ENCODE data around the gene PLSCR2. TPM values are rescaled to one million over a fixed set of nuclear protein-coding genes. Genes with fewer than 3 reads are reported as not detected.
"Not testable (repeated sequence)": the region's sequence is repeated elsewhere in the genome, so short reads cannot be mapped to it uniquely, and the experiment has no call there.

PLSCR2 gene
- total RNA-seq, 1 experiment from 2014 or later = 0.54 TPM

- in situ Hi-C loops (cut with HindIII; ENCODE audit: low pct_unique_long_range_greater_than_20kb, low sequenced_read_pairs) = no loop called here
Measured at GRCh38 chr3:146414010-146414409, 55.4 kb downstream of the PLSCR2 start.

GRCh38 chr3:146412711-146413110 is 56.6 kb downstream of the PLSCR2 start:
- DNase-seq (ENCODE audit: low read depth, low spot score); H3K36me3 ChIP-seq (ENCODE audit: control insufficient read depth, insufficient read depth, low read length); ATAC-seq; H3K27ac ChIP-seq (ENCODE audit: low read length); POLR2A ChIA-PET; H3K4me1 ChIP-seq (ENCODE audit: control insufficient read depth, insufficient read depth, low read length); in situ Hi-C loops (cut with HindIII; ENCODE audit: low pct_unique_long_range_greater_than_20kb, low sequenced_read_pairs); H3K4me3 ChIP-seq (ENCODE audit: low read depth in 2 of 2, low read length in 2 of 2); H3K27me3 ChIP-seq (ENCODE audit: control insufficient read depth, insufficient read depth, low read length); CTCF ChIA-PET; intact Hi-C loops (cut with micrococcal nuclease; ENCODE audit: unreplicated experiment); BruUV-seq (replicated peaks): not testable (repeated sequence)
- peaks cover 15% of the 10 kb centered on the region; the same call in 1 of the 2 replicates for H3K9me3 ChIP-seq (ENCODE audit: control insufficient read depth, insufficient read depth, low read depth, low read length)

More at GRCh38 chr3:146414010-146414409, 55.4 kb downstream of the PLSCR2 start:
- no peak for DNase-seq (ENCODE audit: low read depth, low spot score)
- peaks cover 15% of the 10 kb centered on the region; the same call in 1 of the 2 replicates for H3K9me3 ChIP-seq (ENCODE audit: control insufficient read depth, insufficient read depth, low read depth, low read length)
- TF ChIP-seq POLR2AphosphoS5 (IDR thresholded peaks at IDR 0.05; ENCODE audit: low read depth, low read length) (no peak), CTCF (IDR thresholded peaks at IDR 0.05) (no peak), SIN3A (IDR thresholded peaks at IDR 0.05; ENCODE audit: borderline replicate concordance, insufficient read depth, low read depth, low read length) (no peak)
- no peaks in the 10 kb centered on the region for H3K36me3 ChIP-seq (ENCODE audit: control insufficient read depth, insufficient read depth, low read length)
- no peaks in the 10 kb centered on the region for H3K4me1 ChIP-seq (ENCODE audit: control insufficient read depth, insufficient read depth, low read length)
- intact Hi-C loops (cut with micrococcal nuclease; ENCODE audit: unreplicated experiment) = no loop called here
- no peak for ATAC-seq
- H3K27ac ChIP-seq (ENCODE audit: low read length) = no peak overlapping the region
- H3K4me3 ChIP-seq (ENCODE audit: low read depth in 2 of 2, low read length in 2 of 2) = no peak overlapping the region
- no TSS peak for BruUV-seq (replicated peaks)
- ChIA-PET POLR2A (no interaction called here), CTCF (no interaction called here)
- H3K27me3 ChIP-seq (ENCODE audit: control insufficient read depth, insufficient read depth, low read length) = no peaks in the 10 kb centered on the region

- intact Hi-C loops (cut with micrococcal nuclease; ENCODE audit: unreplicated experiment) = no loop called here
- no peak for TF ChIP-seq REST (IDR thresholded peaks at IDR 0.05; ENCODE audit: insufficient read depth in 1 of 2, low read depth in 2 of 2, low read length in 1 of 2)
- TF ChIP-seq POLR2AphosphoS5 (IDR thresholded peaks at IDR 0.05; ENCODE audit: low read depth, low read length) = no peak
- TF ChIP-seq TCF7L2 (IDR thresholded peaks at IDR 0.05; ENCODE audit: low read depth, low read length) = no peak
- TF ChIP-seq CTCF (IDR thresholded peaks at IDR 0.05) = no peak
- TF ChIP-seq SIN3A (IDR thresholded peaks at IDR 0.05; ENCODE audit: borderline replicate concordance, insufficient read depth, low read depth, low read length) = no peak
Measured at GRCh38 chr3:146407956-146408355, 61.4 kb downstream of the PLSCR2 start.

More at GRCh38 chr3:146407956-146408355, 61.4 kb downstream of the PLSCR2 start:
- in situ Hi-C loops (cut with HindIII; ENCODE audit: low pct_unique_long_range_greater_than_20kb, low sequenced_read_pairs) = no loop called here
- CTCF ChIA-PET = no interaction called here
- no peaks in the 10 kb centered on the region for H3K36me3 ChIP-seq (ENCODE audit: control insufficient read depth, insufficient read depth, low read length)
- peaks cover 10% of the 10 kb centered on the region; the same call in 1 of the 2 replicates for H3K9me3 ChIP-seq (ENCODE audit: control insufficient read depth, insufficient read depth, low read depth, low read length)
- no TSS peak for BruUV-seq (replicated peaks)
- H3K27me3 ChIP-seq (ENCODE audit: control insufficient read depth, insufficient read depth, low read length) = no peaks in the 10 kb centered on the region
- no peaks in the 10 kb centered on the region for H3K4me1 ChIP-seq (ENCODE audit: control insufficient read depth, insufficient read depth, low read length)
- H3K27ac ChIP-seq (ENCODE audit: low read length) = no peak overlapping the region
- DNase-seq (ENCODE audit: low read depth, low spot score) (no peak), ATAC-seq (no peak)
- POLR2A ChIA-PET = no interaction called here
- H3K4me3 ChIP-seq (ENCODE audit: low read depth in 2 of 2, low read length in 2 of 2) = no peak overlapping the region
